ENCODE data around the gene L3MBTL4.

DNA sequence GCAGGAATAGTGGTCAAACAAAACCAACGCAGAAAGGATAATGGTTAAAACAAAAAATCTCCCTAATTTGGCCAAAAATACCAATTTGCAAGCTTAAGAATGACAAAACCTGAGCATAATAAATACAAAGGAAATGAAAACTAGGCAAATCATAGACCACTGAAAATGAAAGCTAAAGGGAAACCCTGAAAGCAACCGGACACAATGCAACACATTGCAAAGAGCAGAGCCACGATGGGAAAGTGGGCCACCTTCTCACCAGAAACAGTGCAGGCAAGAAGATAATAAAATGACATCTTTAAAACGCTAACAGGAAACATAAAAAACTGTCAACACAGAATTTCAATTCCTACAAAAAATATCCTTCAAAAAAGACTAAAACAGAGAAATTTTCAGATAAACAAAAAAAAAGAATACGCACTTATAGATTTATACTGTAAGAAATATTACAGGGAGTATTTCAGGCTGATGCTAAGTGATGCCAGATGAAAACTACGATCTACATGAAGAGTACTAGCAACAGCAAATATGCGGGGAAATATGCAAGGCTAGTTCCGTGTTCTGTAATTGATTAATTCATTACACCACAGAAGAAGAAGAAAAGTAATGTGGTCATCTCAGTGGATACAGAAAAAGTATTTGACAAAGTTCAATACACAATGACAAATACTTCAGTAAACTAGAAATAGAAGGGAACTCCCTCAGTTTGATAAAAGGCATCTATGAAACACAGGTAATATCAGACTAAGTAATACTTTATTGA is 239.5 kb downstream of the L3MBTL4 start:
- TF ChIP-seq EZH2 (IDR thresholded peaks at IDR 0.05; ENCODE audit: borderline replicate concordance) (no peak), EZH2phosphoT487 (IDR thresholded peaks at IDR 0.05; ENCODE audit: low read depth, severe bottlenecking, unreplicated experiment) (no peak)
- TF ChIP-seq, protein P1, sequence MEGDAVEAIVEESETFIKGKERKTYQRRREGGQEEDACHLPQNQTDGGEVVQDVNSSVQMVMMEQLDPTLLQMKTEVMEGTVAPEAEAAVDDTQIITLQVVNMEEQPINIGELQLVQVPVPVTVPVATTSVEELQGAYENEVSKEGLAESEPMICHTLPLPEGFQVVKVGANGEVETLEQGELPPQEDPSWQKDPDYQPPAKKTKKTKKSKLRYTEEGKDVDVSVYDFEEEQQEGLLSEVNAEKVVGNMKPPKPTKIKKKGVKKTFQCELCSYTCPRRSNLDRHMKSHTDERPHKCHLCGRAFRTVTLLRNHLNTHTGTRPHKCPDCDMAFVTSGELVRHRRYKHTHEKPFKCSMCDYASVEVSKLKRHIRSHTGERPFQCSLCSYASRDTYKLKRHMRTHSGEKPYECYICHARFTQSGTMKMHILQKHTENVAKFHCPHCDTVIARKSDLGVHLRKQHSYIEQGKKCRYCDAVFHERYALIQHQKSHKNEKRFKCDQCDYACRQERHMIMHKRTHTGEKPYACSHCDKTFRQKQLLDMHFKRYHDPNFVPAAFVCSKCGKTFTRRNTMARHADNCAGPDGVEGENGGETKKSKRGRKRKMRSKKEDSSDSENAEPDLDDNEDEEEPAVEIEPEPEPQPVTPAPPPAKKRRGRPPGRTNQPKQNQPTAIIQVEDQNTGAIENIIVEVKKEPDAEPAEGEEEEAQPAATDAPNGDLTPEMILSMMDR (IDR thresholded peaks at IDR 0.05; ENCODE audit: poor library complexity): no peak

All from hepatocyte (in vitro differentiated cells).